Activated CD4-positive, alpha-beta T cell treated with anti-CD3 and anti-CD28 coated beads, Interleukin-2, Interleukin-6, amounts not matched to agents 100 ng/mL and 50 ng/mL, durations not matched to agents 16 hours and 8 hours (primary cell): ENCODE measurements around the gene ARMC12.

Experiments used
- DNase-seq: peaks from one replicate; pipeline ENCODE4 v3.0.0-alpha.2; 2020

The ARMC12 gene

DNA sequence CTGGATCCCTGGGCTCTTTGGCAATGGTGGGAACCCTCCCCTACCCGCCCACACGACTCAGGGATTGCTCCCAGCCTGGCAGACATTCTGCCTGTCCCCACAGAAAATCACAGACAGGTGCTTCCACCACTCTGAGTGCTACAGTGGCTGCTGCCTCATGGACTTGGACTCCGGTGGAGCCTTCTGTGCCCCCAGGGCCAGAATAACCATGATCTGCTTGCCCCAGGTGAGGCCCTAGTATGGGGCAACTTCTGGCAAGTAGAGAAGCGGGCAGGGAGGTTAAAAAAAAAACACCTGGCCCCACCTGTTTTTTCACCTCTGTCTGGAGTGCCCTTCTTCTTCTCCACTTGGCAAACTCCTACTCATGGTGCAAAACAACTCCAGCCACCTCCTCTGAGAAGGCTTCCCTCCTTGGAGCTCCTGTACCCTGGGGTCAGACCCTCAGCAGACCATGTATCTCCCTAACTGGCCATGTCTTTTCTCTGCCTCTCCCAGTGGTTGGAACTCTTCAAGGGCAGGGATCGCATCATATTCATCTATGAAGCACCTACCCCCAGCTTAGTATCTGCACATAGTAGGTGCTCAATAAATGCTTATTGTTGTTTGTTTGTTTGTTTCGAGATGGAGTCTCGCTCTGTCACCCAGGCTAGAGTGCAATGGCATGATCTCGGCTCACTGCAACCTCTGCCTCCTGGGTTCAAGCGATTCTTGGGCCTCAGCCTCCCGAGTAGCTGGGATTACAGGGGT lies 40.7 kb downstream of the ARMC12 start:
- no peak for DNase-seq

DNA sequence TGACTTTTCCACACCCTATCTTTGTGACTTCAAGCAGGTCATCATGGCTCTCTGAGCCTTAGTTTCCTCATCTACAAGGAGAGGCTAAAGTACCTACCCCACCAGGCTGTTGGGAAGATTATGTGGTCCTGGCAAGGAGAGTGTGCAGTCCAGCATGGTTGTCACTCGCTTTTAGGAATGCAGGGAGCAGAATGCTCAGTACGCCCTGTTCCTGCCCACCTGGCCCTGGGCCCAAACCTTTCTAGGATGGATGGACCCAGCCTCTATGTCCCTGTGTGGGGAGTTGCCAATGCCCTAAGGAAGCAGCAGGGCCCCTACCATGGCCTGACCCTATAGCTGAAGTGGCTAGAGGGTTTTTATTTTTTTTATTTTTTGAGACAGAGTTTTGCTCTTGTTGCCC lies 41.6 kb downstream of the ARMC12 start:
- no peak for DNase-seq

DNA sequence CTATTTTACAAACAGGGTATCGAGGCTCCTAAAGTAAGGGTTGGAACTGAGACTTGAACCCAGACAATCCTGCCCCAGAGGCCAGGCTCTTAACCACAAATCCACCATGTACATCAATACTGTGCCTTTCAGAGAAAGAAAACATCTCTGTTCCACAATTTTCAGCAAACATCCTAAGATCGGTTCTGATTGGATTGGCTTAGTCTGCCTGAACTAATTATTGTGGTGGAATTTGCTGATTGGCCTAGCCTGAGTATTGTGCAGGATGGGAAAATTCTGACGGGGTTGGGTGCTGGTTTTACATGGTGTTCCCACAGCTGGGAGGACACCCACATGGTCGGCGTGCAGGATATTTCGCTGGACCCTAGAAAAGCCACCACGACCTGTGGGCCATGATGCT lies 43.9 kb downstream of the ARMC12 start, which contains the start of gene CLPSL1:
TSS of gene CLPSL1 (plus strand) at position 301 of the 400 bp plus-strand sequence. CDS start at position 393, 92 bp downstream.
- no peak for DNase-seq

DNA sequence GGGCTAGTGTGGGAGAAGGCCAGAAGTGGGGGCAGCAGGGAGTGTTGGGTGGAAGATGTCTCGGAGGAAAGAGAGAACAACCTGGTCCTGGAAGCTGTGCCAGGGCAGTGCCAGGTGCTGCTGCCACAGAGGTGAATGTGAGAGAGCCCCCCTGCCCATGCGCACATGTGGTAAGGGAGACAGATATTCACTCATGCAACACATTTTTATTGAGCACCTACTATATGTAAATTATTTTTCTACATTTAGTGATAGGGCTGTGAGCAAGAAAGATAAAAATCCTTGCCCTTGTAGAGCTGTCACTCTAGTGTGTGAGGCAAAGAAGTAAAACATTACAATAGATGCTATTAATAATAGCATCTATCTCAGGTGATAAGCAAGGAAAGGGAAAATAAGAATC lies 44.5 kb downstream of the ARMC12 start:
- DNase-seq = no peak

DNA sequence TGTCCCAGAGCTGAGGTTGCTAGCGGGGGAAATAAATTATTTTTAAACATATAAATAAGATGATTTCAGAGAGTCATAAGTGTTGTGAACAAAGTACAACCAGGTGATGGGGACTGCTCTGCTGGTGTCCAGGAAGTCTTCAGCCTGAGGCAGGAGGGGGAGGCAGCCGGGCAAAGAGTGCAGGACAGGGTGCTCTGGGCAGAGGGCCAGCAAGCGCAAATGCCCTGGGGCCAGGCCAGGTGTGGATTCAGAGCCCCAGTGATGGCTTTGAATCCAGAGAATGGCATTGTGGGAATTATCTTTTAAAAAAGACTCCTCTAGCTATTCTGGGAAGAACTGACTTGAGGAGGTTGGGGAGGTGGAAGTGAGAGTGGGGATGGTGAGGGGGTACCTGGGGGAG lies 45.6 kb downstream of the ARMC12 start:
- DNase-seq = no peak

DNA sequence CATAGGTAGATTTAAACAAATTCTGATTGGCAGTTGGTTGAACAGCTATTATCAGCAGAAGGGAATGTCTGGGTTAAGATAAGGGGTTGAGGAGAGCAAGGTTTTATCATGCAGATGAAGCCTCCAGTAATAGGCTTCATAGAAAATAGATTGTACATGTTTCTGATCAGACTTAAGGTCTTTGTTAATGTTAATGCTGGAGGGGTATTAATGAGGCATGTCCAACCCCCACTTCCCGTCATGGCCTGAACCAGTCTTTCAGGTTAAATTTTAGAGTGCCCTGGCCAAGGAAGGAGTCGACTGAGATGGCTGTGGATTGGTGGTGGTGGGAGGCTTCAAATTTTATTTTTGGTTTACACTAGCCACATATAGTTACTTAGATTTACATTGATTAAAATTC lies 47.4 kb downstream of the ARMC12 start:
- no peak for DNase-seq

DNA sequence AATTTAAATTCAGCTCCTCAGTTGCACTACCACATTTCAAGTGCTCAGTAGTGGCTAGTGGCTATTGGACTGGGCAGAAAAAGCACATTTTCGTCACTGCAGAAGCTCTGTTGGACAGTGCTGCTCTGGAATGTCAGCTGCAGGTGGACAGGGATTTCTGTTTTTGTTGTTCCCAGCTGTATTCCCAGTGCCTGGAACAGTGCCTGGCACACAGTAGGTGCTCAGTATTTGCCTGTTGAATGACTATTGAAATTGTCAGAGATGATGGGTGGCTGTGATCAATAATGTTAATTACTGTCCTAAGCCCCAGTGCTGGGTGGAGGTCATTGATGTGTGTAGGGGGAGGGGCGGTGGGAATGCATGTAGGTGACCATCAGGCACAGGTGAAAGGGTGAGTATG lies 49.4 kb downstream of the ARMC12 start:
- DNase-seq = no peak

DNA sequence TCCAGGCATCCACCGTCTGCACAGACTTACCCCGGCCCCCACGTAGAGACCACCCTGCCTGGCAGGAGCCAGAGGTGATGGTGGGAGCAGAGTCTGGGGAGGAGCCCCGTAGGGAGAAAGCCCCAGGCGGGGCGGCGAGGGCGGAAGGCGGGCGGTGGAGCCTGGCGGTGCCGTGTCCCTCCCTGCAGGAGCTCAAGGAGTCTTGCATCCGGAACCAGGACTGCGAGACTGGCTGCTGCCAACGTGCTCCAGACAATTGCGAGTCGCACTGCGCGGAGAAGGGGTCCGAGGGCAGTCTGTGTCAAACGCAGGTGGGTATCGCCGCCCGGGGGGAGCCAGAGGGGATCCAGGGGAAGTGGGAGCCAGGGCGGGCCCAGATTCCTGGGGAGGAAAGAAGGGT lies 50.0 kb downstream of the ARMC12 start:
- DNase-seq = no peak

DNA sequence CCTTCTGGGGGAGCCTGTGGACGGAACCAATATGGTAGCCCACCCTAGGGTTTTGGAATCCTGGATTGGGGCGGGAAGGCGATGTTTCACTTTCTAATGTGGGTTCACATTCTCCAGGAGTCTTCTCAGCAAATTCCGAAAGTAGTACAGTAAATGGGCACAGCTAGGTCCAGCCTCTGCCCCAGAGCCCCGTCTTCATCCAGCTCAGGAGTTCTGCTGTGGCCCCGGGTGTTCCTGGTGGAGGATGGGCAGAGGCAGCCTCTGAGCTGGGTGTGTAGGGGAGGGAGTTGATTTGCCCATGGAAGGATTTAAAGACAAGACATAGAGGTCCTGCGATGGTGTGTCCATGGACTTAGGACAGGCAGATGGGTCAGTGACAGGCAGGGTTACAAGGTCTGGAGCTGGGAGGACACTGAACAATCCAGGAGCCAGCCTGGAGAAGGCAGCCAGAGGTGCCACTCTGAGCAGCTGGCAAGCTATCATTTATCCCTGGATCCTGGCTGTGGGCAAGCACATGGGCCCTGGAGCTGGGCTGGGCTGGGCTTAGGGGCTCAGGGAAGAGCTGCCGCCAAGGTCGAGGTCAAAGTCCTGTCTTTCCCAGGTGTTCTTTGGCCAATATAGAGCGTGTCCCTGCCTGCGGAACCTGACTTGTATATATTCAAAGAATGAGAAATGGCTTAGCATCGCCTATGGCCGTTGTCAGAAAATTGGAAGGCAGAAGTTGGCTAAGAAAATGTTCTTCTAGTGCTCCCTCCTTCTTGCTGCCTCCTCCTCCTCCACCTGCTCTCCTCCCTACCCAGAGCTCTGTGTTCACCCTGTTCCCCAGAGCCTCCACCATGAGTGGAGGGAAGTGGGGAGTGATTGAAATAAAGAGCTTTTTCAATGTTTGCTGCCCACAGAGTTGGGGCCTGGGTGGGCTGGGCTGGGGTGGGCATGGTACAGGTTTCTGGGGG lies 50.7 kb downstream of the ARMC12 start:
- no peak for DNase-seq

DNA sequence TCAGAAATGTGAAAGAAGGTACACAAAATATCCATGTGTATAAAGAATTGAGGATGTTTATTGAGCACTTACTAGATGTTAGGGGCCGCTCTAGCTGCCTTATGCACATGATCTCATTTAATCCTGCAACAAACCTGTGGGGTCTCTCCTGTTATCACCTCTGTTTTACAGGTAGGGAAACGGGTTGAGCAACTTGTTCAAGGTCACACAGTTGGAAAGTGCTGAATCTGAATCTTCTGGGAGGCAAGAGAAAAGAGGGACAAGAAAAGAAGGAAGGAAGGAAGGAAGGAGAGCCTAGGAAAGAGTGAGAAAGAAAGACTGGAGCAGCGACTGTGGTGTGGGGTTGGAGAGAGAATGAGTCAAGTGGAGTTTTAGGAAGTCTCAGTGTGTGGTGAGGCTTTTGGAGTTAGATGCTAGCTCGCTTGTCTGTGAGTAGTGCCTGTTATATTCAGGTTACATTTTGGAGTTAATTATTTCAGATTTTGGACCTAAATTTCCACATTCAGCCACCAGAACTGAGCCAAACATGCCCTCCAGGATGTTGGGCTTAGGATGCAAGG lies 51.7 kb downstream of the ARMC12 start:
- no peak for DNase-seq

DNA sequence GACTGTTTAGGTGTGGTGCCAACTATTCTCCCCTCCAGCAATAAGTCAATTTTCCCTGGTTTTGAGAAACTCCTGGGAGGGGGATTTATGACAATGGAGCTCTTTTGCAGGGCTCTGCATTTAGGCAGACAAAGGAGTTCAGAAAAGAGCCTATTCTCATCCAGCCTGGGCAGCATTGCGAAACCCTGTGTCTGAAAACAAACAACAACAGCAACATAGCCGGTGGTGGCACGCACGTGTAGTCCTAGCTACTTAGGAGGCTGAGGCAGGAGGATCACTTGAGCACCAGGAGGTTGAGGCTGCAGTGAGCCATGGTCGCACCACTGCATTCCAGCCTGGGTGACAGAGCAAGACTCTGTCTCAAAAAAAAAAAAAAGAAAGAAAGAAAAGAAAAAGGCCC lies 53.9 kb downstream of the ARMC12 start:
- DNase-seq = no peak

DNA sequence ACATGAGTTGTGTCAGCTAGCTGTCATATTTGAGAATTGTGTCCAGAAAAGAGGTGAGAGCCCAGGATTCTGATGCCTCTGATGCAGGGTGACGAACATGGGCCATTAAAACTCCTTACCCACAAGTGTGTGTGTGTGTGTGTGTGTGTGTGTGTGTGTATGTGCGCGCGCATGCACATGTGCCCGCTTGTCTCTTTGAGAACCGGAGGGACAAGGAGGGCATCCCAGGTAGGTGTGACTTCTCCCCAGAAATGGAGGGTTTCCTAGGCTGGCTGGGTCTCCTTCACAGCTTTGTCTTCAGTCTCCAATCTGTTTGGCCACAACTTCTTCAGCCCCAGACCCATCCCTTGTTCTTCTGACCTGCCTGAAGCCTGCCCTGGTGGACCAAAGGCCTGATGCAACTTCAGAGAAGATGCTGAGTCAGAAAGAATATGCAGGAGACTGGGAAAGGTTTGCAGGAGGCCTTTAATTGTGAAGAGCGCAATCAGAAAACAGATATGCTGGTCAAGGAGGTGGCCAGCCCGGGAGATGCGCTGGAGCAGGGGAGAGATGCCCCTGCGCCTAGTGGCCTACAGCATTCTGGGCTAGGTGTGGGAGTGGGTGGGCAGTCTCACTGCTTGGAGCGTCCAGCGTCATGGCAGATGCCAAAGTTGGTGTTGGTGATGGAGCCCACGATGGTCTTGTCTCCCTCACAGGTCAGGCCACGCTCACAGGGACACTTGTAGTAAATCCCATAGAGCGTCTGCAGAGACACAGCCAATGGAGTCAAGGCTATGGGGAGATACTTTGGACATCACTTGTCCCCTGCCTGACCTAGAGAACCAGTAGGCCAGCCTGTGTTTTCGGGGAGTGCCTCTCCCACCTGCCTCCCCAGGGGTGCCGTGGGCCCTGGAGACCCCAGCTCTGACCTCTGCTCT lies 58.0 kb downstream of the ARMC12 start:
- no peak for DNase-seq

DNA sequence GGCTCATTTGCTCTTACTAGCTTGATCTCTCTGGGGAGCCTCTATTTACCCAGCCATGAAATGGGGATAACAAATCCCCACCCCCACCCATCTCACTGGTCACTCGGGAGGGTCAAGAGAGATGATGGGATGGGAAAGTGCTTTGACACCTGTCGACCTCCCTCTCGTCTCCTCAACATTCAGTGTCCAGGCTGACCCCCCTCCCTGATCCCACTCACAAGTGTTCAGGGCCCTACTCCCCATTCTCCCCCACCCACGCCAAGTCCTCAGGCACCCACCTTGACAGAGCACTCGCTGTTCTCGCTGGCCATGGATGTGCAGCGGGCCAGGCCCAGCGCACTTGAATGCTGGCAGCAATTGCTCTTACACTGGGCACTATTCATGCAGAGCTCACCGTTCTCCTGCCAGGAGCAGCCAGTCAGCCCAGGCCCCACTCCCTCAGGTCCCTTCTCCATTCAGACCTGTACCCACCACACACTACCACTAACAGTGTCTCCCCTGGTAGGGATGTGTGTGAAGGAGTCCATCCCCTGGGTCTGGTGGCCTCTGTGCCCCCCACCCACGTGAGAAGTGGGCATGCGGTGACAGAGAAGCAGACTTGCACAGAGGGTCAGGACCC lies 58.7 kb downstream of the ARMC12 start:
- DNase-seq = no peak

DNA sequence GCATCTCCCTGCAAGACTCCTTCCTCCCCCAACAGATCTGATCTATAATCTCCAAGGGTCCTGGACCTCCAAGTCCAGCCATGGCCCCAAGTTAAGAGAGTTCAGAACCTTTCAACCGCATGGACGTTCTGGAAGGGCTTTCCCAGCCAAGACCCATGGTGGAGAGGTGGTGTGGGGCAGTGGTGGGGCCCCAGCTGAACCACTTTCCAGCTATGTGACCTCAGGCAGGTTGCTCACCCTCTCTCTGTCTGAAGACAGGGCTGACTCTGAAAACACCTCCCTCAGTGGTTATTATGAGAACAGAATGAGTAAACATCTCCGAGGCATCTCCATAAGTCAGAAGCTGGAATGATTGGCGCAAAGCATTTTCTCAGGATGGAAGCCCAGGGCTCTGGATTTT lies 59.4 kb downstream of the ARMC12 start:
- no peak for DNase-seq

DNA sequence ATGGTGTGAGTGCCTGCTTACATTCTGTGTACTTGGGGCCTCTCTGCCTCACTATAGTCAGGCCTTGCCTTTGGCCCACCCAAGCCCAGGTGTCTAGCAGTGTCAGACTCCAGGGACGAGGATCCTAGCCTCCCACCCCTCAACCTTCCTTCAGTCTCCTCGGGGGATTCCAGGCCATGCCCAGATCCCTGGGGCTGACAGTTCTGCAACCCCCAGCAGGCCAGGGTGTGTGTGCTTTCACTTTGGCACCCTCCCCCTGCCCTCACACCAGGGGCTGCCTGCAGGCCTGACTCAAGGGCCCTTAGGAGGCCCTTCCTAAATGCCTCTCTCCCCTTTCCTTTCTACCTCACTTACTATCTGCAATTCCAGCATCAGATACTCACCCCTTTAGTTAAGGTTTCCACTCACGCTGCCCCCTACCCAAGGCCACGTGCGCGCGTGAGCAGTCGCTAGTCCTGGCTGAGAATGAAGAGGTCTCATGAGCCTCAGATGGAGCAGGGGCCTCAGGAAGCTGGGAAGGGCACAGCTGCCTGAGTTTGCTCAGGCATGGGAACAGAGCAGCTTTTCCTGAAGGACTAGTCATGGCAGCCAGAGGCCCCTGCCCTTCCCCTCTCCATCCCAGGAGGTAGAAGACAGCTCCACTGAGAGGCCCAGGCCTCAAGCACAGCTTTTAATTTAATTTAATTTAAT lies 61.1 kb downstream of the ARMC12 start:
- no peak for DNase-seq
